Adrenal gland (tissue), 12 donors: ENCODE data around the gene GMDS. TPM values are rescaled to one million over a fixed set of nuclear protein-coding genes. Genes with fewer than 3 reads are reported as not detected.

Experiments used
- DNase-seq, 7 donors: peaks; one replicate each; pipeline ENCODE4 v3.0.0-alpha.2; 2019 to 2020
- H3K27ac ChIP-seq, 5 donors: fragments of 200-600 bp; sonication (generic) in 4 of 5; 1 replicate in 3 of 5; 2 replicates in 2 of 5; pipeline versions ENCODE4 v1.5.1 to v1.8.0; 2016 to 2020; ENCODE audit warnings: mild to moderate bottlenecking in 1 of 5
- H3K27me3 ChIP-seq: fragments of 200-600 bp; 2 replicates; pipeline ENCODE4 v1.8.0; 2021
- H3K36me3 ChIP-seq, 2 donors: fragments of 200-600 bp; replicated peaks in 1 of 2; 1 replicate in 1 of 2; 2 replicates in 1 of 2; pipeline versions ENCODE4 v1.5.1 to v1.8.0; 2018 to 2022
- H3K4me1 ChIP-seq, 2 donors: fragments of 200-600 bp; replicated peaks in 1 of 2; 1 replicate in 1 of 2; 2 replicates in 1 of 2; pipeline versions ENCODE4 v1.5.1 to v1.8.0; 2018 to 2021
- H3K4me3 ChIP-seq, 4 donors: fragments of 200-600 bp; sonication (generic) in 3 of 4; one replicate each; pipeline ENCODE4 v1.5.1; 2016 to 2018
- H3K9me3 ChIP-seq, 3 donors: fragments of 200-600 bp; sonication (generic) in 1 of 3; replicated peaks in 1 of 3; 1 replicate in 2 of 3; 2 replicates in 1 of 3; pipeline versions ENCODE4 v1.5.1 to v1.8.0; 2016 to 2021
- CTCF ChIP-seq, 6 experiments: fragments of 450-650 bp in 4 of 6; fragments of 200-600 bp in 2 of 6; sonication (generic) in 1 of 6; IDR thresholded peaks; 1 replicate in 5 of 6; 2 replicates in 1 of 6; pipeline versions ENCODE4 v1.5.1 to v1.8.0; 2016 to 2021; ENCODE audit warnings: antibody characterized with exemption in 6 of 6, mild to moderate bottlenecking in 2 of 6, moderate library complexity in 1 of 6
- POLR2A ChIP-seq, 2 donors: fragments of 450-650 bp; IDR thresholded peaks; one replicate each; pipeline ENCODE4 v1.6.1; 2017; ENCODE audit warnings: antibody characterized with exemption in 2 of 2, mild to moderate bottlenecking in 2 of 2, moderate library complexity in 1 of 2
- WGBS, 4 donors: extraction: QIAGEN DNeasy Blood & Tissue Kit in 2 of 4; methylation state at CpG; one replicate each; pipeline versions ENCODE4 v1.1.5 to v1.1.7; 2013 to 2017; 5-methylcytosine and 5-hydroxymethylcytosine counted together
- intact Hi-C, 2 donors: fragments of 100-400 bp; cut with DNase I; formaldehyde crosslinking; loops; one replicate each; pipeline versions ENCODE4 v1.14.1 to v1.15.0; 2022 to 2023
- polyA plus RNA-seq, 3 donors: library from polyadenylated mRNA; stranded (reverse); fragments of 200-250 nt in 2 of 3; fragments of 350-450 nt in 1 of 3; fragmentation: Illumina TruSeq in 1 of 3; extraction: RNeasy Lipid Tissue Mini Kit (QIAGEN cat#74804) in 1 of 3; gene quantifications; one replicate each; pipeline ENCODE4 v1.2.3, GENCODE V29; 2013 to 2014
- total RNA-seq, 9 donors: library from RNA; depleted of rRNA in 4 of 9; stranded (reverse); fragments of >200 nt in 4 of 9; fragments of 120-200 nt in 1 of 9; fragmentation: NEBNext Ultra II Directional in 1 of 9; extraction: Animal tissue kit (Norgen Biotek cat#: 25700) in 1 of 9; gene quantifications; one replicate each; pipeline versions ENCODE4 v1.1.0 to v1.2.4, GENCODE V29; 2013 to 2023
- donor health status: healthy with polysubstance abuse.
- donor health status: Bipolar disorder and iron deficiency.
- donor health status: DM: yes; HTN: yes; CAD: no.
- donor health status: DM: no; HTN: no; CAD: no.
- donor health status: DM: no; HTN: no; CAD: no.
- donor health status: DM: yes; HTN: yes; CAD: no.

The GMDS gene
- total and polyA plus RNA-seq, 12 donors, result 8.5 to 39.2 (median 15.2) TPM

GRCh38 chr6:1987640-1988039 lies 257.8 kb downstream of the GMDS start:
- Histone ChIP-seq H3K9me3 (peaks cover 0 to 4% (median 0%) of the 10 kb centered on the region in 3 donors), H3K4me1 (no peaks in the 10 kb centered on the region), H3K36me3 (no peaks in the 10 kb centered on the region), H3K4me3 (no peak overlapping the region), H3K27me3 (no peaks in the 10 kb centered on the region), H3K27ac (no peak overlapping the region)
- no peak for TF ChIP-seq CTCF (IDR thresholded peaks at IDR 0.05)
- TF ChIP-seq POLR2A (IDR thresholded peaks at IDR 0.05), result no peak
- WGBS, 4 donors, result 40 to 85% (median 74%) methylated on average over 2 of the region's 2 CpGs
- intact Hi-C loops, result no loop called here
- DNase-seq, result no peak

DNA sequence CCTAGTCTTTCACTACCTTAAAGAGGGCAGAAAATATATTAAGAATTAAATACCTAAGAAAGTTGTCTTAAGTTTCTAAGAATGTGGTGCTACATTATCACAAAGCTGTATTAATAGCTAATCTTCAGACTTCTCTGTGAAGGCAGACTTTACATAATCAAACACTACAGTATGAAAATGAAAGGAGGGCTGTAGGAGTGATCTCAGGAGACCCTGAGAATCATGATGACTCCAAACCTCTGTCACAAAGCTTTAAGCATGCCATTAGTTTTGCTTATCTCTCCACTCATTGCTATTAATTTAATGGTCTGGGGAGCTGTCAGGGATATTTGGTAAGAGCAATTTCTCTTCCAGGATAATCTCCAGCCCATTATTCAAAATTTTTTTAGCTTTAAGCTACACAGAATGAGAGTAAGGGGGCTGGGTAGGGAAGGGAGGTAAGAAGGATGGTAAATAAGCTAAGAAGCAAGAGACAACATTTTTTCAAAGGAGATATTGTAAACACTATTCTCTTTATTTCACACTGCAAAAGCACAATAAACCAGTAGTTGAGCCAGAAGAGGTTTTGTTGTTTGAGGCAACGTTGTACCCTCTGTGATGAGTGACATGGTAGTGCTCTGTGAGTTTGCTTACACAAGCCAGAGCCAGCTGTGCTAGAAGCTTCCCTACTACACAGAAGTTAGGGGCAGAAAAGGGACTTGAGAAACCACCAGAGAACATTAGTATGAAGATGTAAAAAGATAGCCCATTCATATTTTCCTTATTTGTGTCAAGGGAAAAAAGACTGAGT lies 258.8 kb downstream of the GMDS start:
- H3K27ac ChIP-seq, result no peak overlapping the region
- 15 to 50% (median 40%) methylated on average over 1 of the region's 1 CpG for WGBS, 4 donors
- intact Hi-C loops, result no loop called here
- H3K4me3 ChIP-seq, result no peak overlapping the region
- H3K4me1 ChIP-seq, result no peaks in the 10 kb centered on the region
- no peaks in the 10 kb centered on the region for H3K27me3 ChIP-seq
- H3K9me3 ChIP-seq, result peaks cover 0 to 4% (median 0%) of the 10 kb centered on the region in 3 donors
- no peaks in the 10 kb centered on the region for H3K36me3 ChIP-seq
- TF ChIP-seq POLR2A (IDR thresholded peaks at IDR 0.05), result no peak
- no peak for TF ChIP-seq CTCF (IDR thresholded peaks at IDR 0.05)
- DNase-seq, result no peak

DNA sequence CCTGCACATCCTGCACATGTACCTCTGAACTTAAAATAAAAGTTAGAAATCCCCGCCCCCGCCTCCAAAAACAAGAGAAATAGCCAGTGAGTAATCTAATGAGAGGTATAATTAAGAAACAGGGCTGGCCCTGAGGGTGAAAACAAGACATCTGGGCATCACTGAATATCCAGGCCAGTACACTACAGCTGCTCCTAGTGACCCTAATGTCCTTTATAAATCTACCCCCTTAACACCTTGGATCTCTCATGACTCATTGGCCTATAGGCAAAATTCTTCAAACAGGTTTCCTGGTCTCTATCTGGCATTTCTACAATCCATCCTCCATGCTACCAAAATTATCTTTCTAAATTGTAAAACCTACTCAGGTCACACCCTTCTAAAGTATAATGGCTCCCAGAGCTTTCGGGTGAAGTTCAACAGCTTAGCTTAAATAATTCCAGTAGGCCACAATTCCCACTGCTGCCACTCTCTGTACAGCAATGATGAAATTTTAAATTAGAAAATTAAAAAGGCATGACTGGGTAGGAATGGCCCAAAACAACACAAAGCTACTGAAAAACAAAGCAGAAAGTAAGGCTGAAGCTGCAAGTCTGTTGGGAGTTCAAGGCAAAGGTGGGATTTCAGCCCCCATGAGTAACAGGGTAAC lies 260.9 kb downstream of the GMDS start:
- Histone ChIP-seq H3K36me3 (no peaks in the 10 kb centered on the region), H3K9me3 (peaks cover 0 to 4% (median 0%) of the 10 kb centered on the region in 3 donors), H3K27me3 (no peaks in the 10 kb centered on the region), H3K27ac (no peak overlapping the region), H3K4me1 (no peaks in the 10 kb centered on the region), H3K4me3 (no peak overlapping the region)
- TF ChIP-seq CTCF (IDR thresholded peaks at IDR 0.05), result no peak
- no peak for TF ChIP-seq POLR2A (IDR thresholded peaks at IDR 0.05)
- intact Hi-C loops, result no loop called here
- no peak for DNase-seq
- 92 to 98% (median 95%) methylated on average over 3 of the region's 3 CpGs for WGBS, 4 donors

DNA sequence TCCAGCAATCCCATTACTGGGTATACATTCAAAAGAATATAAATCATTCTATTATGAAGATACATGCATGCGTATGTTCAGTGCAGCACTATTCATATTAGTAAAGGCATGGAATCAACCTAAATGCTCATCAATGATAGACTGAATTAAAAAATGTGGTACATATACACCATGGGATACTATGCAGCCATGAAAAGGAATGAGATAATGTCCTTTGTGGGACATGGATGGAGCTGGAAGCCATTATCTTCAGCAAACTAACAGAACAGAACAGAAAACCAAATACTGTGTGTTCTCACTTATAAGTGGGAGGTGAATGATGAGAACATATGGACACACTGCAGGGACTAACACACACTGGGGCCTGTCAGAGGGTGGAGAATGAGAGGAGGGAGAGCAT lies 261.6 kb downstream of the GMDS start:
- no peaks in the 10 kb centered on the region for H3K27me3 ChIP-seq
- no peak for DNase-seq
- no peaks in the 10 kb centered on the region for H3K4me1 ChIP-seq
- no peak for TF ChIP-seq POLR2A (IDR thresholded peaks at IDR 0.05)
- no peak for TF ChIP-seq CTCF (IDR thresholded peaks at IDR 0.05)
- no peaks in the 10 kb centered on the region for H3K36me3 ChIP-seq
- H3K9me3 ChIP-seq, result peaks cover 0 to 4% (median 0%) of the 10 kb centered on the region in 3 donors
- WGBS, 4 donors, result 93 to 97% (median 96%) methylated on average over 1 of the region's 1 CpG
- H3K4me3 ChIP-seq, result no peak overlapping the region
- H3K27ac ChIP-seq, result no peak overlapping the region
- intact Hi-C loops, result no loop called here
